Keratinocyte (primary cell): Measurements from ENCODE around the gene ARNT2. TPM values are rescaled to one million over a fixed set of nuclear protein-coding genes. Genes with fewer than 3 reads are reported as not detected.

Experiments
- DNase-seq: peaks from one replicate; pipeline ENCODE4 v3.0.0-alpha.2; 2011; ENCODE audit warnings: low read depth, missing footprints, low spot score
- FAIRE-seq: peaks from 2 replicates; lab custom pipeline; 2011; peaks lifted over from hg19 to GRCh38; lab: Jason Lieb, UNC
- H2AFZ ChIP-seq: 2 replicates; pipeline ENCODE4 v1.6.0; 2012; ENCODE audit warnings: low read length, control low read depth, inconsistent platforms; ENCODE audit not compliant: control insufficient read depth
- H3K27ac ChIP-seq: 2 replicates; pipeline ENCODE4 v1.5.1; 2011; ENCODE audit warnings: low read length; ENCODE audit not compliant: control insufficient read depth, insufficient read depth
- H3K27me3 ChIP-seq: 3 replicates; pipeline ENCODE4 v1.6.0; 2011; ENCODE audit warnings: low read length; ENCODE audit not compliant: control insufficient read depth, insufficient read depth; ENCODE audit errors: extremely low read depth
- H3K36me3 ChIP-seq, 2 experiments: 2 replicates in 1 of 2; 3 replicates in 1 of 2; pipeline ENCODE4 v1.5.1; 2011; ENCODE audit warnings: low read length in 2 of 2, mild to moderate bottlenecking in 1 of 2; ENCODE audit not compliant: control insufficient read depth in 2 of 2, insufficient read depth in 2 of 2; ENCODE audit errors: extremely low read depth in 1 of 2
- H3K4me1 ChIP-seq: 3 replicates; pipeline ENCODE4 v1.5.1; 2011; ENCODE audit warnings: low read length; ENCODE audit not compliant: control insufficient read depth, insufficient read depth; ENCODE audit errors: extremely low read depth
- H3K4me2 ChIP-seq: 3 replicates; pipeline ENCODE4 v1.6.0; 2011; ENCODE audit warnings: low read depth, low read length; ENCODE audit not compliant: control insufficient read depth, insufficient read depth; ENCODE audit errors: extremely low read depth
- H3K4me3 ChIP-seq, 3 experiments: fragments of 200-600 bp in 1 of 3; sonication (generic) in 1 of 3; 2 replicates in 2 of 3; 3 replicates in 1 of 3; pipeline ENCODE4 v1.5.1; 2011 to 2016; ENCODE audit warnings: low read length in 3 of 3, mild to moderate bottlenecking in 3 of 3, control low read depth in 2 of 3, inconsistent platforms in 1 of 3, low read depth in 1 of 3, mixed read lengths in 1 of 3, mixed run types in 1 of 3, moderate library complexity in 1 of 3; ENCODE audit not compliant: control insufficient read depth in 2 of 3, insufficient read depth in 2 of 3; ENCODE audit errors: extremely low read depth in 1 of 3
- H3K79me2 ChIP-seq: 2 replicates; pipeline ENCODE4 v1.6.0; 2012; ENCODE audit warnings: low read length; ENCODE audit not compliant: control insufficient read depth, insufficient read depth
- H3K9ac ChIP-seq: 3 replicates; pipeline ENCODE4 v1.6.0; 2011; ENCODE audit warnings: low read length; ENCODE audit not compliant: control insufficient read depth, insufficient read depth; ENCODE audit errors: extremely low read depth
- H3K9me1 ChIP-seq: 3 replicates; pipeline ENCODE4 v1.6.0; 2011; ENCODE audit warnings: low read length; ENCODE audit not compliant: control insufficient read depth, insufficient read depth; ENCODE audit errors: extremely low read depth
- H3K9me3 ChIP-seq: 2 replicates; pipeline ENCODE4 v1.5.1; 2012; ENCODE audit warnings: low read depth, low read length; ENCODE audit not compliant: control insufficient read depth
- H4K20me1 ChIP-seq: 3 replicates; pipeline ENCODE4 v1.6.0; 2011; ENCODE audit warnings: low read length; ENCODE audit not compliant: control insufficient read depth, insufficient read depth; ENCODE audit errors: extremely low read depth
- CTCF ChIP-seq, 3 experiments: IDR thresholded peaks in 1 of 3; conservative IDR thresholded peaks in 1 of 3; optimal IDR thresholded peaks in 1 of 3; 2 replicates in 2 of 3; 3 replicates in 1 of 3; pipeline versions ENCODE3 to v1.5.1; 2011; ENCODE audit warnings: low read length in 3 of 3, mild to moderate bottlenecking in 3 of 3, moderate library complexity in 2 of 3, control low read depth in 1 of 3, inconsistent platforms in 1 of 3; ENCODE audit not compliant: insufficient read depth in 2 of 3; ENCODE audit errors: extremely low read depth in 1 of 3
- EZH2 ChIP-seq: IDR thresholded peaks from one replicate; pipeline ENCODE4 v1.6.1; 2012; ENCODE audit warnings: inconsistent platforms, mild to moderate bottlenecking, low read length, moderate library complexity
- dilution Hi-C: fragments of 300-500 bp; cut with MboI; formaldehyde crosslinking; loops from one replicate; pipeline ENCODE4 v1.7.0; 2020; ENCODE audit warnings: low sequenced_read_pairs; ENCODE audit not compliant: extremely low pct_ligation_motif_present
- polyA plus RNA-seq, 5 experiments: library from polyadenylated mRNA; depleted of rRNA in 3 of 5; stranded (reverse) in 3 of 5; stranded (forward) in 1 of 5; unstranded in 1 of 5; fragments of >200 nt; gene quantifications; 1 replicate in 1 of 5; 2 replicates in 3 of 5; 3 replicates in 1 of 5; pipeline versions ENCODE4 v1.2.1 to v1.2.3, GENCODE V29; 2011 to 2012; ENCODE audit warnings: missing spikeins in 2 of 5, low read depth in 1 of 5, low replicate concordance in 1 of 5

Gene ARNT2
- polyA plus RNA-seq, 1 donor (not counting 4 experiments of a cell fraction or from before 2014, with no cell fraction given) = 0.16 TPM

DNA sequence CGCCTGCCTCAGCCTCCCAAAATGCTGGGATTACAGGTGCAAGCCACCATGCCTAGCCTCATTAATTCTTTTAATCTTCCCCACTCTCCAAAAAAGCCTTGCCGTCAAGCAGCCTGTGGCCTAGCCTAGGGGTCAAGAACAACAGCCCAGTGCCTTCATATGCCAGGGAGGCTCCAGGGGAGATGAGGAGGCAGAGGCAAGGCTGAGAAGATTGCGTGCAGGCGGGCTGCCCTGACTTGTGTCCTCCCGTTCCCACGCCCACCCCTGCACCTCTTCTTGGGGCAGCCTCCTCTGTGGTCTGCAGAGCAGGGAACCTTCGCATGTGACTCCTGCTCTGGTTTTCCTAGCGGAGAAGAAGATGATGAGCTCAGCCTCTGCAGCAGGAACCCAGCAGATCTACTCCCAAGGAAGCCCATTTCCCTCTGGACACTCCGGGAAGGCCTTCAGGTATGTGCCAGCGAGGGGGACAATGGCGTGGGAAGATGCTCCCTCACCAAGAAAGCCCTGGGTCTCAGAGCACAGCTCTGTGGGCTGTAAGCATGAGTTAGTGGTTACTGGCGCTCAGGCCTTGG lies 172.4 kb downstream of the ARNT2 start:
- H3K27me3 ChIP-seq = no peaks in the 10 kb centered on the region
- H3K9ac ChIP-seq = no peak overlapping the region
- FAIRE-seq = no peak
- dilution Hi-C loops = loop anchor here (25.0 kb wide), 1 partner anchor 111 kb away; the partner anchor contains the start of gene ABHD17C
- no peak overlapping the region for H2AFZ ChIP-seq
- H3K36me3 ChIP-seq = no peaks in the 10 kb centered on the region
- H3K9me3 ChIP-seq = no peaks in the 10 kb centered on the region
- no peak overlapping the region for H3K4me3 ChIP-seq
- no peak for DNase-seq
- H4K20me1 ChIP-seq = no peaks in the 10 kb centered on the region
- peaks cover 28% of the 10 kb centered on the region for H3K4me1 ChIP-seq
- TF ChIP-seq EZH2 = no peak
- no peak for TF ChIP-seq CTCF (optimal IDR thresholded peaks at IDR 0.05 in 1 of 3, IDR thresholded peaks at IDR 0.05 in 1 of 3, conservative IDR thresholded peaks at IDR 0.05 in 1 of 3; ENCODE audit: extremely low read depth in 1 of 3, insufficient read depth in 2 of 3, low read length in 3 of 3)
- no peaks in the 10 kb centered on the region for H3K9me1 ChIP-seq
- no peaks in the 10 kb centered on the region for H3K79me2 ChIP-seq
- no peak overlapping the region for H3K27ac ChIP-seq
- no peak overlapping the region for H3K4me2 ChIP-seq

GRCh38 chr15:80577552-80578205 lies 173.5 kb downstream of the ARNT2 start:
- Histone ChIP-seq H3K4me3 (no peak overlapping the region), H3K9me1 (no peaks in the 10 kb centered on the region), H3K9me3 (no peaks in the 10 kb centered on the region), H3K36me3 (no peaks in the 10 kb centered on the region), H3K27ac (no peak overlapping the region), H3K4me1 (peaks cover 38% of the 10 kb centered on the region), H3K4me2 (no peak overlapping the region), H3K9ac (no peak overlapping the region), H2AFZ (no peak overlapping the region), H3K27me3 (no peaks in the 10 kb centered on the region), H4K20me1 (no peaks in the 10 kb centered on the region), H3K79me2 (no peaks in the 10 kb centered on the region)
- no peak for DNase-seq
- no peak for TF ChIP-seq CTCF (optimal IDR thresholded peaks at IDR 0.05 in 1 of 3, IDR thresholded peaks at IDR 0.05 in 1 of 3, conservative IDR thresholded peaks at IDR 0.05 in 1 of 3; ENCODE audit: extremely low read depth in 1 of 3, insufficient read depth in 2 of 3, low read length in 3 of 3)
- no peak for TF ChIP-seq EZH2
- FAIRE-seq = no peak
- dilution Hi-C loops = loop anchor here (25.0 kb wide), 1 partner anchor 110 kb away; the partner anchor contains the start of gene ABHD17C
